22Rv1 (cell line): ENCODE measurements around the gene ARAP1.

Experiments
- H3K27ac ChIP-seq: fragments of 450-650 bp; 2 replicates; pipeline ENCODE4 v1.5.1; 2017
- CTCF ChIP-seq: fragments of 450-650 bp; IDR thresholded peaks from 2 replicates; pipeline ENCODE4 v1.5.1; 2017; ENCODE audit warnings: mild to moderate bottlenecking
- ZFX ChIP-seq: fragments of 450-650 bp; IDR thresholded peaks from 2 replicates; pipeline ENCODE4 v1.6.1; 2017; ENCODE audit warnings: antibody characterized with exemption, borderline replicate concordance

The ARAP1 gene

GRCh38 chr11:72773291-72773690 is 21.1 kb upstream of the ARAP1 start:
- H3K27ac ChIP-seq: no peak overlapping the region; the same call in 1 of the 2 replicates
- TF ChIP-seq ZFX (no peak), CTCF (no peak)

GRCh38 chr11:72772059-72772458 is 19.9 kb upstream of the ARAP1 start:
- TF ChIP-seq CTCF: no peak
- no peak overlapping the region for H3K27ac ChIP-seq

- H3K27ac ChIP-seq: no peak overlapping the region
- TF ChIP-seq ZFX (no peak), CTCF (no peak)
Measured at GRCh38 chr11:72771507-72771906, 19.3 kb upstream of the ARAP1 start.

- TF ChIP-seq CTCF (no peak), ZFX (no peak)
- no peak overlapping the region for H3K27ac ChIP-seq
Measured at GRCh38 chr11:72770799-72771198, 18.6 kb upstream of the ARAP1 start.

- no peak overlapping the region for H3K27ac ChIP-seq
- TF ChIP-seq CTCF (no peak), ZFX (no peak)
Measured at GRCh38 chr11:72769680-72770079, 17.5 kb upstream of the ARAP1 start.

GRCh38 chr11:72768581-72768980 is 16.4 kb upstream of the ARAP1 start:
- no peak for TF ChIP-seq ZFX
- TF ChIP-seq CTCF: no peak
- H3K27ac ChIP-seq: no peak overlapping the region

- H3K27ac ChIP-seq: no peak overlapping the region
- TF ChIP-seq CTCF (no peak), ZFX (no peak)
Measured at GRCh38 chr11:72767203-72768062, 15.2 kb upstream of the ARAP1 start.
